Spleen (tissue), 7 donors: ENCODE results near the gene SEC23IP.
"Not testable (repeated sequence)": the region's sequence is repeated elsewhere in the genome, so short reads cannot be mapped to it uniquely, and the experiment has no call there.

ENCODE experiments used
- CTCF ChIP-seq, 11 experiments: fragments of 200-600 bp in 7 of 11; fragments of 450-650 bp in 4 of 11; sonication (generic) in 4 of 11; IDR thresholded peaks in 8 of 11; conservative IDR thresholded peaks in 3 of 11; 1 replicate in 7 of 11; 2 replicates in 4 of 11; pipeline versions ENCODE4 v1.4.0 to v1.8.0; 2016 to 2021; ENCODE audit warnings: antibody characterized with exemption in 11 of 11, inconsistent platforms in 4 of 11, mild to moderate bottlenecking in 1 of 11
- POLR2A ChIP-seq, 3 donors: fragments of 450-650 bp; IDR thresholded peaks; one replicate each; pipeline ENCODE4 v1.5.1; 2017; ENCODE audit warnings: antibody characterized with exemption in 3 of 3, mild to moderate bottlenecking in 1 of 3
- POLR2AphosphoS5 ChIP-seq, 3 donors: sonication (generic); formaldehyde crosslinking; IDR thresholded peaks; one replicate each; pipeline ENCODE4 v1.5.1; 2017; ENCODE audit warnings: antibody characterized with exemption in 3 of 3
- donor health status: DM: no; HTN: no; CAD: no; lungs with moderate emphysema.
- donor health status: DM: no; HTN: no; CAD: no.
- donor health status: DM: no; HTN: no; CAD: no.

GRCh38 chr10:119889201-119889600, 3.3 kb upstream of the SEC23IP start:
- not testable (repeated sequence) for TF ChIP-seq CTCF (IDR thresholded peaks at IDR 0.05 in 8 of 11, conservative IDR thresholded peaks at IDR 0.05 in 3 of 11); POLR2AphosphoS5 (IDR thresholded peaks at IDR 0.05); POLR2A (IDR thresholded peaks at IDR 0.05)
